ENCODE results near the gene FBXO40.
"Not testable (repeated sequence)": the region's sequence is repeated elsewhere in the genome, so short reads cannot be mapped to it uniquely, and the experiment has no call there.

The FBXO40 gene

DNA sequence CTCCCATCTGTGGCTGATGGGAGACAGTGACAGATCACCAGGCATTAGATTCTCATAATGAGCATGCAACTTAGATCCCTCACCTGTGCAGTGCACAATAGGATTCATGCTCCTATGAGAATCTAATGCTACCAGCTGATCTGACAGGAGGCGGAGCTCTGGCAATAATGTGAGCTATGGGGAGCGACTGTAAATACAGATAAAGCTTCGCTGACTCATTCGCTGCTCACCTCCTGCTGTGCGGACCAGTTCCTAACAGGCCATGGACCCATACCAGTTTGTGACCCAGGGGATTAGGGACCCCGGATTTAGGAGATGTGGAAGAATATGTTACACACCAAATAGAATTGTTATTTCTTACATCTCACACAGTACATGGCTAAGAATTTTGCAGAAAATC lies 18.7 kb upstream of the FBXO40 start:
- Histone ChIP-seq H3K4me3 (ENCODE audit: insufficient read depth, low read depth, low read length) (no peak overlapping the region), H3K4me1 (ENCODE audit: control insufficient read depth, insufficient read depth, low read length) (no peaks in the 10 kb centered on the region), H3K9me3 (ENCODE audit: control insufficient read depth, low read length) (no peaks in the 10 kb centered on the region), H3K27me3 (ENCODE audit: control insufficient read depth, insufficient read depth, low read length, poor library complexity, severe bottlenecking) (no peaks in the 10 kb centered on the region), H3K36me3 (ENCODE audit: control insufficient read depth, insufficient read depth, low read length) (no peaks in the 10 kb centered on the region), H3K27ac (ENCODE audit: insufficient read depth, low read depth, low read length, poor library complexity, severe bottlenecking) (no peak overlapping the region)
- WGBS, 2 experiments: 78 to 80% methylated on average over 5 of the region's 6 CpGs

DNA sequence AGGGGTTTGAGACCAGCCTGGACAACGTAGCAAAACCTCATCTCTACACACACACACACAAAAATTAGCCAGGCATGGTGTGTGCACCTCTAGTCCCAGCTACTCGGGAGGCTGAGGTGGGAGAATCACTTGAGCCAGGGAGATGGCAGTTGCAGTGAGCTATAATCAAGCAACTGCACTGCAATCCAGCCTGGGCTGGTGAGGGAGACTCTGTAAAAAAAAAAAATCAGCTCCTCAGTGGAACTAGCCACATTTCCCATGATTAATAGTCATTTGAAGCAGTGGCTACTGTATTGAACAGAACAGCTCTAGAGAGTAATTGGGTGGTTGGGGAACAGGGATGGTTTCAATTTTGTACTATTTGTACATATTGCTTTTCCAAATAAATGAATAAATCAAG lies 11.5 kb upstream of the FBXO40 start:
- Histone ChIP-seq H3K27me3 (ENCODE audit: control insufficient read depth, insufficient read depth, low read length, poor library complexity, severe bottlenecking) (no peaks in the 10 kb centered on the region), H3K36me3 (ENCODE audit: control insufficient read depth, insufficient read depth, low read length) (no peaks in the 10 kb centered on the region), H3K4me1 (ENCODE audit: control insufficient read depth, insufficient read depth, low read length) (no peaks in the 10 kb centered on the region), H3K27ac (ENCODE audit: insufficient read depth, low read depth, low read length, poor library complexity, severe bottlenecking) (no peak overlapping the region), H3K4me3 (ENCODE audit: insufficient read depth, low read depth, low read length) (no peak overlapping the region), H3K9me3 (ENCODE audit: control insufficient read depth, low read length) (no peaks in the 10 kb centered on the region)
- WGBS, 2 experiments: 72 to 88% methylated on average over 1 of the region's 2 CpGs

DNA sequence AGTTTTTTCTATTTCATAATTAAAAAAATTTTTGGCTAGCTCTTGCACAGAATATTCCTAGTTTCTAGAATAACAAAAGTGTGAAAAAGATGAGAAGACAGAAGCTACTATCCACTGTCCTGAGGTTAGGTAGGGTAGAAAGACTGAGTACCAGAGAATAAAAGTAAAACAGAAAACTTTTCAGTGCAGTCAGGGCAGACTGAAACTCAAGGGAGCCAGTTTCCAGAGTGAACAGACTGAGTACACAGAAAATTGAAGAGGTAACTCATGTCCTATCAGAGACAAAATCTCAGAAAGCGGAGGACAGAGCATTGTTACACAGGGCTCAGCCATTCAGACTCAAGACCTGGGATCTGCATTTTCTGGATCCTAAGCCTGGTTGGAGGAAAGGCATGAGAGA lies 8.8 kb upstream of the FBXO40 start:
- Histone ChIP-seq H3K36me3 (ENCODE audit: control insufficient read depth, insufficient read depth, low read length) (no peaks in the 10 kb centered on the region), H3K4me3 (ENCODE audit: insufficient read depth, low read depth, low read length) (no peak overlapping the region), H3K27ac (ENCODE audit: insufficient read depth, low read depth, low read length, poor library complexity, severe bottlenecking) (no peak overlapping the region), H3K9me3 (ENCODE audit: control insufficient read depth, low read length) (no peaks in the 10 kb centered on the region), H3K27me3 (ENCODE audit: control insufficient read depth, insufficient read depth, low read length, poor library complexity, severe bottlenecking) (no peaks in the 10 kb centered on the region), H3K4me1 (ENCODE audit: control insufficient read depth, insufficient read depth, low read length) (no peaks in the 10 kb centered on the region)
- WGBS, 2 experiments: 89 to 100% methylated on average over 1 of the region's 1 CpG

DNA sequence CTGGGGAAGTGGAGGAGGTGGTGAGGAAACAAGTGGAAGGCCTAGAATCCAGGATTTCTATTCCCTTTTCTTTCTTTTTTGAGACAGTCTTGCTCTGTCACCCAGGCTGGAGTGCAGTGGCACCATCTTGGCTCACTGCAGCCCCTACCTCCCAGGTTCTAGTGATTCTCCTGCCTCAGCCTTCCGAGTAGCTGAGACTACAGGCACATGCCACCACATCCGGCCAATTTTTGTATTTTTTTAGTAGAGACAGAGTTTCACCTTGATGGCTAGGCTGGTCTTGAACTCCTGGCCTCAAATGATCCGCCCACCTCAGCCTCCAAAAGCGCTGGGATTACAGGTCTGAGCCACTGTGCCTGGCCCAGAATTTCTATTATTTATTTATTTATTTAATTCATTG lies 627 bp downstream of the FBXO40 start:
- H3K36me3 ChIP-seq (ENCODE audit: control insufficient read depth, insufficient read depth, low read length); H3K27ac ChIP-seq (ENCODE audit: insufficient read depth, low read depth, low read length, poor library complexity, severe bottlenecking); H3K9me3 ChIP-seq (ENCODE audit: control insufficient read depth, low read length); H3K27me3 ChIP-seq (ENCODE audit: control insufficient read depth, insufficient read depth, low read length, poor library complexity, severe bottlenecking); H3K4me1 ChIP-seq (ENCODE audit: control insufficient read depth, insufficient read depth, low read length); H3K4me3 ChIP-seq (ENCODE audit: insufficient read depth, low read depth, low read length): not testable (repeated sequence)
- WGBS, 2 experiments: 88 to 91% methylated on average over 4 of the region's 4 CpGs

DNA sequence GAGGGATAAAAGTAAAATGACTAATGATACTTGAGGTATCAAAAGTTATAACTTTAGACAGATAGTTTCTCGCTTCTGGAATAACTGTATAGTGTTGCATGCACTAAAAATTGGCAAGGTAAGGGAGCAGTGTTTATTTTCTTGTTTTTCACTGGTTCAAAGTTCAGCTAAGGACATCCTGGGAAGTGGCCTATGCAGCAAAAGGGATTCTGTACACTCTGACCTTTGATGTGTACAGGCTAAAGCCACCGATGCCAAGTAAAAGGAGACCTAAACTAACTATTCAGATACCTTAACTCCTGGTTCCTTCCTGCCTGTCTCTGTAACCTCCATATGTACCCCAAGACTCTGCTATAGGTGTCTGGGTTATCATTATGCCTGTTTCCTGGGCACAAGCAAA lies 1.7 kb downstream of the FBXO40 start:
- Histone ChIP-seq H3K4me1 (ENCODE audit: control insufficient read depth, insufficient read depth, low read length) (no peaks in the 10 kb centered on the region), H3K36me3 (ENCODE audit: control insufficient read depth, insufficient read depth, low read length) (no peaks in the 10 kb centered on the region), H3K9me3 (ENCODE audit: control insufficient read depth, low read length) (no peaks in the 10 kb centered on the region), H3K27ac (ENCODE audit: insufficient read depth, low read depth, low read length, poor library complexity, severe bottlenecking) (no peak overlapping the region), H3K4me3 (ENCODE audit: insufficient read depth, low read depth, low read length) (no peak overlapping the region), H3K27me3 (ENCODE audit: control insufficient read depth, insufficient read depth, low read length, poor library complexity, severe bottlenecking) (no peaks in the 10 kb centered on the region)
- WGBS, 2 experiments: 97 to 98% methylated on average over 2 of the region's 2 CpGs

DNA sequence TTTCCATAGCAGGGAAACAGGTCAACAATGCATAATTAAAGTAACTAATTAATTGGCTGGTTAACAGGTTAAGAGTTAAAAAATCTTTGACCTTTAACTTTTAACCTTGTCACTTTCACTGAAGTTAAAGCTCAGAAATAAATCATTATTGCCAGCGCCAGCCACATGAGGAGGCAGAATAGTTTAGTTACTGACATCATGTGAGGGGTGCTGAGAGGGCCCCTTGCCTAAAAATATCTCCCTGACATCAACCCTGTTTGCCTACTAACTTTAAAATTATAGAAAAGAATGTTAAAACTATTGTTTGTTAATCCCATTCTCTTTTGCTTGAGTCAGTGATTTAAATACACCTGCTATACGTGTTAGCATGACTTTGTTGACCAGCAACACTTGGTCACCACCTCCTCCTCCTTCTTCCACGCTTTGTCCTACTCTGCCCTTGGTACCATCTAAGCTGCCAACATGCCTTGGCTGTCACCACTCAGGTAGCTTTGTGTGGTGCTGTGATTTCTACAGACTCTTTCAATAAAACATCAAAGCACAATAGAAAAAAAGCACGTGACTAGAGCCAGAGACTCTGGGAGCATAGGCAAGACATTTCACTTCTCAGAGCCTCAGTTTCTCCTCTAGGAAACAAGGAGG lies 2.7 kb downstream of the FBXO40 start:
- Histone ChIP-seq H3K36me3 (ENCODE audit: control insufficient read depth, insufficient read depth, low read length) (no peaks in the 10 kb centered on the region), H3K4me1 (ENCODE audit: control insufficient read depth, insufficient read depth, low read length) (no peaks in the 10 kb centered on the region), H3K9me3 (ENCODE audit: control insufficient read depth, low read length) (no peaks in the 10 kb centered on the region), H3K27me3 (ENCODE audit: control insufficient read depth, insufficient read depth, low read length, poor library complexity, severe bottlenecking) (no peaks in the 10 kb centered on the region), H3K4me3 (ENCODE audit: insufficient read depth, low read depth, low read length) (no peak overlapping the region), H3K27ac (ENCODE audit: insufficient read depth, low read depth, low read length, poor library complexity, severe bottlenecking) (no peak overlapping the region)
- WGBS, 2 experiments: 92 to 96% methylated on average over 4 of the region's 4 CpGs

DNA sequence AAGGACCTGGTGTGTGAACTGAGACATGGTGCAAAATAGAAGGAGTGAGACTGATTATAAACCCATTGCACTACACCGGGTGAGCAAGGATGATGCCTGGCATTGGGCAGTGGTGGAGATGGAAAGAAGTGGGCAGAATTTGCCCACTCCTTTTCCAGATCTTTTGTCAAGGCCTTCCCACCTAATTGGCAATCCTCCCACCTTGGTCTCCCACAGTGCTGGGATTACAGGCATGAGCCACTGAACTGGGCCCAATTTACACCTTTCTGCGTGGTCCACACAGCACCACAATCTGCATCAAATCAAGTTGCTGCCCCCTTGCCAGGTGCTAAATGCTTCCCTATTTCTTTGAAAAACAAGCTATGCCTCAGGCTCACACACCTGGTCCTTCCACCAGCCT lies 5.4 kb downstream of the FBXO40 start:
- 91 to 95% methylated on average over 2 of the region's 2 CpGs for WGBS, 2 experiments
- no peaks in the 10 kb centered on the region for H3K4me1 ChIP-seq (ENCODE audit: control insufficient read depth, insufficient read depth, low read length)
- H3K4me3 ChIP-seq (ENCODE audit: insufficient read depth, low read depth, low read length): no peak overlapping the region
- no peaks in the 10 kb centered on the region for H3K27me3 ChIP-seq (ENCODE audit: control insufficient read depth, insufficient read depth, low read length, poor library complexity, severe bottlenecking)
- no peak overlapping the region for H3K27ac ChIP-seq (ENCODE audit: insufficient read depth, low read depth, low read length, poor library complexity, severe bottlenecking)
- H3K36me3 ChIP-seq (ENCODE audit: control insufficient read depth, insufficient read depth, low read length): no peaks in the 10 kb centered on the region
- H3K9me3 ChIP-seq (ENCODE audit: control insufficient read depth, low read length): no peaks in the 10 kb centered on the region

DNA sequence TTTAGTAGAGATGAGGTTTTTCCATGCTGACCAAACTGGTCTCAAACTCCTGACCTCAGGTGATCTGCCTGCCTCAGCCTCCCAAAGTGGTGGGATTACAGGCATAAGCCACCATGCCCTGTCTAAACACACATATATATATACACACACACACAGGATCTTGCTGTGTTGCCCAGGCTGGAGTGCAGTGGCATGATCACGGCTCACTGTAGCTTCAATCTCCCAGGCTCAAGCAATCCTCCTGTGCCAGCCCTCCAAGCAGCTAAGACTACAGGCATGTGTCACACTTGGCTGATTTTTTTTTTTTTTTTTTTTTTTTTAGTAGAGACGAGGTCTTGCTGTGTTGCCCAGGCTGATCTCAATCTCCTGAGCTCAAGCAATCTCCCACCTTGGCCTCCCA lies 6.7 kb downstream of the FBXO40 start:
- H3K27ac ChIP-seq (ENCODE audit: insufficient read depth, low read depth, low read length, poor library complexity, severe bottlenecking); H3K4me3 ChIP-seq (ENCODE audit: insufficient read depth, low read depth, low read length); H3K36me3 ChIP-seq (ENCODE audit: control insufficient read depth, insufficient read depth, low read length); H3K9me3 ChIP-seq (ENCODE audit: control insufficient read depth, low read length); H3K27me3 ChIP-seq (ENCODE audit: control insufficient read depth, insufficient read depth, low read length, poor library complexity, severe bottlenecking); H3K4me1 ChIP-seq (ENCODE audit: control insufficient read depth, insufficient read depth, low read length): not testable (repeated sequence)
- WGBS, 2 experiments: 89 to 94% methylated on average over 2 of the region's 2 CpGs

DNA sequence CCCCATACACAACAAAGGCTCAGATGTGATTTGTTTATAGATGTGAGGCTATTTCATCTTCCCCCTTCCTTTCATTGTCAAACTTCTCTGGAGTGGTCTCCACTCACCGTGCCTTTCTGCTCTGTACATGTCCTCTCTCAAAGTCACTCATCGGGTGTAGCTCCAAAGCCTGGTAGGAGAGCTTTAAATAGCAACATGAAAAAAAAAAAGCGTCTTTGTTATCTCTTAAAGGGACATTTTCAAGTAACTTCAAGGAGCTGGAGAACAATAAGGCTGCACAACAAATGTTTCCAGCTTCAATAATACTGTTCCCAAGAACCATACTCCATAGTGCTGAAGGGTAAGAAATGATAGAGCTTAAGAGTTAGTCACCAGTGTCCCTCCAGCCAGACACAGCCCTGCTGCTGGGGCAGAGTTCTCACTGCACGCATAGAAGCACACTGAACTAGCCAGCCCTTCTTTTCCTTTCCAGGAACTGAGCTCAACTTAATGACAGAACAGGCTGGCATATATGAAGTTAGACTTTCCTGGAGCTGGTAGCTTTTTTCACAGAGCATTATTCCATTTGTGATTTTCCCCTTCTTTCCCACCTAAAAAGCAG lies 8.1 kb downstream of the FBXO40 start:
- Histone ChIP-seq H3K9me3 (ENCODE audit: control insufficient read depth, low read length) (no peaks in the 10 kb centered on the region), H3K4me3 (ENCODE audit: insufficient read depth, low read depth, low read length) (no peak overlapping the region), H3K36me3 (ENCODE audit: control insufficient read depth, insufficient read depth, low read length) (no peaks in the 10 kb centered on the region), H3K4me1 (ENCODE audit: control insufficient read depth, insufficient read depth, low read length) (no peaks in the 10 kb centered on the region), H3K27me3 (ENCODE audit: control insufficient read depth, insufficient read depth, low read length, poor library complexity, severe bottlenecking) (no peaks in the 10 kb centered on the region), H3K27ac (ENCODE audit: insufficient read depth, low read depth, low read length, poor library complexity, severe bottlenecking) (no peak overlapping the region)
- WGBS, 2 experiments: 52 to 58% methylated on average over 4 of the region's 4 CpGs

DNA sequence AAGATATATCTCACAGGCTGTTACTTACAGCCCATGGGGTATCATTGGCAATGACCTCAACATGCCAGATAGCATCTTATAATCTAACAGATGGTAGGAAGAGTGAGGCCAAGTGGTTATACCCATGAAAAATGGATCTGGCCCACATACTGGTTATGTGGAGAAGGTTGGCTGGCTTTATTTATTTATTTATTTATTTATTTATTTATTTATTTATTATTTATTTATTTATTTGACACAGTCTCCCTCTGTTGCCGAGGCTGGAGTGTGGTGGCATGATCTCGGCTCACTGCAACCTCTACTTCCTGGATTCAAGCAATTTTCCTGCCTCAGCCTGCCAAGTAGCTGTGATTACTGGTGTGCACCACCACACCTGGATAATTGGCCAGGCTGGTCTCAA lies 11.6 kb downstream of the FBXO40 start:
- no peaks in the 10 kb centered on the region for H3K4me1 ChIP-seq (ENCODE audit: control insufficient read depth, insufficient read depth, low read length)
- 92 to 95% methylated on average over 2 of the region's 2 CpGs for WGBS, 2 experiments
- H3K4me3 ChIP-seq (ENCODE audit: insufficient read depth, low read depth, low read length): no peak overlapping the region
- H3K36me3 ChIP-seq (ENCODE audit: control insufficient read depth, insufficient read depth, low read length): no peaks in the 10 kb centered on the region
- H3K9me3 ChIP-seq (ENCODE audit: control insufficient read depth, low read length): no peaks in the 10 kb centered on the region
- no peak overlapping the region for H3K27ac ChIP-seq (ENCODE audit: insufficient read depth, low read depth, low read length, poor library complexity, severe bottlenecking)
- no peaks in the 10 kb centered on the region for H3K27me3 ChIP-seq (ENCODE audit: control insufficient read depth, insufficient read depth, low read length, poor library complexity, severe bottlenecking)

DNA sequence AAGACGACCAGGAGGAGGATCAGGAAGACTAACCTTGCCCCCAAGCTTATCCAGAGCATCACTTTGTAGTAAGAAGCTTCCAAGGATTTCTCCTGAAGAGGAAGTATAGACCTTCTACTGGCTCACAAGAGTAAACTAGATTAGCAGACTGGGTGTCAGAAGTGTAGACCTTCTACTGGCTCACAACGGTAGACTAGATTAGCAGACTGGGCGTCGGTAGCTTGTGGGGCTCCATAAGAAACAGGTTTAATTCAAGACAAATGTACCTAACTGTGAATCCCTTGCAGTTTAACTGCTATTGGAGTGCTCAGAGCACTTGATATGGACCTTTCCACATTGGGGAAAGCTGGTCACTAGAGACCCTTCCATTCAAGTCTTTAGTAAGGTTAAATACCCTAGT lies 12.9 kb downstream of the FBXO40 start:
- no peak overlapping the region for H3K4me3 ChIP-seq (ENCODE audit: insufficient read depth, low read depth, low read length)
- H3K27ac ChIP-seq (ENCODE audit: insufficient read depth, low read depth, low read length, poor library complexity, severe bottlenecking): no peak overlapping the region
- H3K27me3 ChIP-seq (ENCODE audit: control insufficient read depth, insufficient read depth, low read length, poor library complexity, severe bottlenecking): no peaks in the 10 kb centered on the region
- WGBS, 2 experiments: 72 to 73% methylated on average over 4 of the region's 4 CpGs
- no peaks in the 10 kb centered on the region for H3K9me3 ChIP-seq (ENCODE audit: control insufficient read depth, low read length)
- H3K4me1 ChIP-seq (ENCODE audit: control insufficient read depth, insufficient read depth, low read length): no peaks in the 10 kb centered on the region
- H3K36me3 ChIP-seq (ENCODE audit: control insufficient read depth, insufficient read depth, low read length): no peaks in the 10 kb centered on the region
